ENCODE results near the gene ASMTL.
"Not testable (repeated sequence)": the region's sequence is repeated elsewhere in the genome, so short reads cannot be mapped to it uniquely, and the experiment has no call there.

GRCh38 chrX:1491248-1491647 lies 38.5 kb upstream of the ASMTL start:
- TF ChIP-seq CTCF (IDR thresholded peaks at IDR 0.05 in 8 of 11, conservative IDR thresholded peaks at IDR 0.05 in 3 of 11); POLR2A (IDR thresholded peaks at IDR 0.05); POLR2AphosphoS5 (IDR thresholded peaks at IDR 0.05): not testable (repeated sequence)
